HG02678 (cell line): ENCODE data around the gene SAT2.

Source experiments
- ATAC-seq: cut with Tn5 transposase; IDR thresholded peaks from one replicate; pipeline ENCODE4 v1.9.1; 2021; ENCODE audit warnings: mild to moderate bottlenecking, moderate library complexity; ENCODE audit not compliant: unreplicated experiment

The SAT2 gene

DNA sequence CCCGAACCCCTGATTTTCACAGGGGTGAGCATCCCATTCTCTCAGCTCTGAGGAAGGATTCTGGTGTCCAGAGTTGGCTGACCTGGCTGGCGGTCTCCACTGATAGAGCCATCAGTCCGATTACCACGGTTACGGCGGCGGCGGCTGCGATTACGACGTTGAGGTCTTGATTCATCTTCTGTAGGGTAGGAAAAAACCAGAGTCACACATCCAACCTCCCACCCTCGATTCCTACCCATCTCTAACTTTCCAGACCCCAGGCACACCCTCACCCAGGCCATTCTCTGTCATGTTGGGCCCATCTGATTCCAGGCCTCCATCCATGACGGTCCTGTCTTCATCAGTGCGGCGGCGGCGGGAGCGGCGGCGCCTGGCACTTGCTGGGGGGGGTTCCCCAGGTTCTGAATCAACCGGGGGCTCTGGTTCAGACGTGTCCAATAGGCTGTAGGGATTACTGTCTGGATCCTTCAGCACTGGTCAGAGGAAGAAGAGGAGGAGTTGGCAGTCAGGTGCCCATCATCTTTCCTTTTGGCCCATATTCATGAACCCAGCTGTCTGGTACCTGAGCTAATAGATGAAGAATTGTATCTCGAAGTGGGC is 35.1 kb downstream of the SAT2 start:
- ATAC-seq = no peak

GRCh38 chr17:7591596-7591995 is 36.0 kb downstream of the SAT2 start:
- ATAC-seq = no peak

GRCh38 chr17:7590743-7591142 is 36.9 kb downstream of the SAT2 start:
- no peak for ATAC-seq

DNA sequence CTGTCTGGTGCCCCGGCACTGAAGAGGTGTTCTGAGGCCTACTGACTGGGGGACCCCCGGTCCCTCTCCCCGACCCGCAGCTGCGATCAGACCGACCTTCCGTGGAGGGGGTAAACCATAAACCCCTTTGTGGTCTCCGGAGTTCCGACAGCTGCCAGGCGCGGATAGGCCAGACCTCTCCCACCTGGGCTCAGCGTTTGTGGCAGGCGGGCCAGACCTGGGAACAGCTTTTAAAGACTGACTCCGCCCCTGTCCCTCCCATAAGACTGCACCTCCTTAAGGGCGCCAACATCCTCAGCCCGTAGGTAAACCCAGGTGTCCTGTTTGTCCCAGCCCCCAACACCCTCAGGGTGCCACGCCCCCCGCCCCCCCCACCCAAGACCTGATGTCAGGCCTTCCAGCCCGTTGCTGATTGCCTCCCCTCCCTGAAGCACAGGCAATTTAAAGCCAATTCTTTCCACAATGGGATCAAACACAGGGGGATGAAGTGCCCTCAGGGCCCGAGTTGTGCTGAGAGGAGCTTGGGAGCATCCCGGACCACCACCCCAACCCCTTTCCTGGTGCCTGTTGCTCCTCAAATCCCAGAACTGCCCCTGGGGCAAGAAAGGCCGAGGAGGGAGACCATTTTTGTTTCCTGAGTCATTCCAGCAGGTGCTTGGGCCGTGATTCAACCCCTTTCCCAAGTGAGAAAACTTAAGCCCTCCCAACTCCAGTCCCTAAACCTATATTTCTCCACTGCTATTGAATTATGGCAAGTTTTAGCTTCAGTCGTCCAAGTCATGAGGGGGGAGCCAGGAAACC is 37.5 kb downstream of the SAT2 start, which contains the start of gene SOX15:
SOX15 (minus strand) TSS at position 204 of the 801 bp plus-strand sequence. CDS start 418 bp downstream, outside the sequence.
- no peak for ATAC-seq

DNA sequence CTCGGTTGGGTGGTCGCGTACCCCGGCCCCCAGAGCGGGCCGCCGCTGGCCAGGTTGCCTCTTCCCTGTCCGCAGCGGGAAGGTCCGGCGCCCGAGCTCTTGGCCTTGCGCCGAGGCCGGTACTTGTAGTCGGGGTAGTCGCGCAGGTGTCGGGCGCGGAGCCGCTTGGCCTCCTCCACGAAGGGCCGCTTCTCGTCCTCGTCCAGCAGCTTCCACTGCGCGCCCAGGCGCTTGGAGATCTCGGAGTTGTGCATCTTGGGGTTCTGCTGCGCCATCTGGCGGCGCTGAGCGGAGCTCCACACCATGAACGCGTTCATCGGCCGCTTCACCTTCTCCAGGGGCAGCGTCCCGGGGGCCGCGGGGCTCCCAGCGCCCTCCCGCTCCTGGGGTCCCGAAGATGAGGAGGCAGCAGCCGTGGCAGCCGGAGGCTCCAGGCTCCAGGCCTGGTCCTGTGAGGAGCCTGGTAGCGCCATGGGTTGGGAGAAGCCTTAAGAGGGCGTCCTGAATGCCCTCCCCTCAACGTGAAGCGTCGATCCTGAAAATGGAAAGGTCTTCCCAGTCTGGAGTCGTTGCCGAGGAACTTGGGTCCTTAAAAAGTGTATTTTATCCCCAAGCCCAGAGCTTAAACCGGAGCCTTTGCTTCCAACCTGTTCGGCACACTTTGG is 38.3 kb downstream of the SAT2 start:
- ATAC-seq = no peak

- no peak for ATAC-seq
Observed at GRCh38 chr17:7588553-7589203, 38.9 kb downstream of the SAT2 start.

DNA sequence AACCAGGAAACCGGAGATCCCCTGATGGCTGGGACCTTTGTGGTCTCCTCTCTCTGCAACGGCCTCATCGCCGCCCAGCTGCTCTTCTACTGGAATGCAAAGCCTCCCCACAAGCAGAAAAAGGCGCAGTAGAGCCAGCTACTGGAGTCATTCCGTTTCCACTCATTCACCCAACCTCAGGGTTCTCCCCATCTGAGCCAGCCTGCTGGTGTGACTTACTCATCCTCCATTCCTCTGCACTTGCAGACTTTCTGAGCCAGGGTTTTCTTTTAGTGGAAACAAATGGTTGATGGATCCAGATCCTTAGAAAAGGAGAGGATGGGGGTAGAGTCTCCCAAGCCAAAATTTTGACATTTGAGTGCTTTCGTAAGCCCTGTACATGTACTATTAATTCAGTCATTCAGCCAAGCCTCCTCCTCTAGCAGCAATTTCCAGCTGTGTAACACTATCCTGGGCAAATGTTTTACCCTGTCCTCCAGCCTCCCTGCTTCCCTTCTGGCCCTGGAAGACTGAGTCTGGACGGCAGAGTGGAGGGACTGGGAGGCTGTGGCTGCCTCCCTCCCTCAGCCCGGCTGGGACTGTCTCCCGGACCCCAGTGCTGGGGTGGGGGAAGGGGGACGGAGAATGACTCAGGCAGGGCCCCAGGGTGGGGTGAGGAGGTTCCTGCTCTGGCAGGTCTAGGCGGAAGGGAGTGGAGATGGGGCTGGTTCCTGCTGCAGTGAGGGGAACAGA is 40.0 kb downstream of the SAT2 start:
- no peak for ATAC-seq

DNA sequence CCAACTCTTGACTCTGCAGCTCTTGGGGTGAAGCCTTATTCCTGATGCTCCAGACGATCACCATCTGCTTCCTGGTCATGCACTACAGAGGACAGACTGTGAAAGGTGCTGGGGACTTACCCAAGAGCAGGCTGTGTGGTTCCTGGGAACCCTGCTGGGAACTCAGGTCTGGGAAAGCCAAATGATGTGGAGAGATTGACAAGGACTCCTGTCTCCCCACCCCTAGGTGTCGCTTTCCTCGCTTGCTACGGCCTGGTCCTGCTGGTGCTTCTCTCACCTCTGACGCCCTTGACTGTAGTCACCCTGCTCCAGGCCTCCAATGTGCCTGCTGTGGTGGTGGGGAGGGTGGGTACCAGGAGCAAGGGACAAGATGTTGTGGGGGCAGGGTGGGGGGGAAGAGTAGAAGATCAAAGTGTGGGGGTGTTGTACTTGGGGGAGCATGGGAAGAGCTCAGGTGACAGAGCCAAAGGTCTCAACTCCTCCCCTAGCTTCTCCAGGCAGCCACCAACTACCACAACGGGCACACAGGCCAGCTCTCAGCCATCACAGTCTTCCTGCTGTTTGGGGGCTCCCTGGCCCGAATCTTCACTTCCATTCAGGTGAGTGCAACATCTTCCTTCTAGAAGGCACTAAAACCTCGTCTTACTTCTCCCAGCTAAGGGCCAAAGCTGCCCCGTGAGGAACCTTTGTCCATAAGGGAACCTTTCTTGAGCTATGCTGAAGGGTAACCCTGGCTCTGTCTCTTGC is 40.8 kb downstream of the SAT2 start:
- no peak for ATAC-seq

- ATAC-seq = peak; percentile 77
Observed at GRCh38 chr17:7583253-7584109, 44.1 kb downstream of the SAT2 start, which contains the start of gene MPDU1. MPDU1 (plus strand) TSS chr17:7583852; CDS start chr17:7583863, 11 bp downstream.

GRCh38 chr17:7582396-7583252 is 45.0 kb downstream of the SAT2 start:
- no peak for ATAC-seq

GRCh38 chr17:7580604-7581575 is 46.7 kb downstream of the SAT2 start:
- no peak for ATAC-seq

GRCh38 chr17:7579834-7580603 is 47.6 kb downstream of the SAT2 start:
- no peak for ATAC-seq

DNA sequence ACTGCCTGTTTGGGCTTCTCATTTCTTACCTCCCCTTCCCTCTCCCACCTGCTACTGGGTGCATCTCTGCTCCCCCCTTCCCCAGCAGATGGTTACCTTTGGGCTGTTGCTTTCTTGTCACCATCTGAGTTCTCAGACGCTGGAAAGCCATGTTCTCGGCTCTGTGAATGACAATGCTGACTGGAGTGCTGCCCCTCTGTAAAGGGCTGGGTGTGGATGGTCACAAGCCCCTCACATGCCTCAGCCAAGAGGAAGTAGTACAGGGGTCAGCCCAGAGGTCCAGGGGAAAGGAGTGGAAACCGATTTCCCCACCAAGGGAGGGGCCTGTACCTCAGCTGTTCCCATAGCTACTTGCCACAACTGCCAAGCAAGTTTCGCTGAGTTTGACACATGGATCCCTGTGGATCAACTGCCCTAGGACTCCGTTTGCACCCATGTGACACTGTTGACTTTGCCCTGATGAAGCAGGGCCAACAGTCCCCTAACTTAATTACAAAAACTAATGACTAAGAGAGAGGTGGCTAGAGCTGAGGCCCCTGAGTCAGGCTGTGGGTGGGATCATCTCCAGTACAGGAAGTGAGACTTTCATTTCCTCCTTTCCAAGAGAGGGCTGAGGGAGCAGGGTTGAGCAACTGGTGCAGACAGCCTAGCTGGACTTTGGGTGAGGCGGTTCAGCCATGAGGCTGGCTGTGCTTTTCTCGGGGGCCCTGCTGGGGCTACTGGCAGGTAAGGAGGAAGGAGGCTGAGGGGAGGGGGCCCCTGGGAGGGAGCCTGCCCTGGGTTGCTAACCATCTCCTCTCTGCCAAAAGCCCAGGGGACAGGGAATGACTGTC is 48.4 kb downstream of the SAT2 start, which contains the start of gene CD68:
CD68 (plus strand) TSS at position 638 of the 833 bp plus-strand sequence; CDS start at position 678, 40 bp downstream.
- peak; percentile 36 for ATAC-seq

- no peak for ATAC-seq
Observed at GRCh38 chr17:7577327-7578199, 50.1 kb downstream of the SAT2 start.
